Breast epithelium (tissue), 4 donors: ENCODE results near the gene STIL. TPM values are rescaled to one million over a fixed set of nuclear protein-coding genes. Genes with fewer than 3 reads are reported as not detected.
A peak's percentile ranks its signal among the peaks of the same experiment; 100 is the strongest.

ENCODE experiments used
- DNase-seq, 2 donors: peaks; one replicate each; pipeline ENCODE4 v3.0.0-alpha.2; 2019; ENCODE audit warnings: low spot score in 2 of 2
- H3K27ac ChIP-seq, 2 donors: fragments of 200-600 bp; sonication (generic) in 1 of 2; one replicate each; pipeline ENCODE4 v1.5.1; 2016 to 2019; ENCODE audit warnings: mild to moderate bottlenecking in 1 of 2
- H3K27me3 ChIP-seq, 2 donors: fragments of 200-600 bp; sonication (generic) in 1 of 2; one replicate each; pipeline versions ENCODE4 v1.5.1 to v1.6.0; 2017 to 2019; ENCODE audit warnings: control low read depth in 1 of 2, mild to moderate bottlenecking in 1 of 2
- H3K36me3 ChIP-seq: fragments of 200-600 bp; one replicate; pipeline ENCODE4 v1.5.1; 2019
- H3K4me1 ChIP-seq, 2 donors: fragments of 200-600 bp; sonication (generic); one replicate each; pipeline ENCODE4 v1.5.1; 2016 to 2019; ENCODE audit warnings: control low read depth in 1 of 2
- H3K4me3 ChIP-seq, 3 donors: fragments of 200-600 bp; sonication (generic); 1 replicate in 2 of 3; 2 replicates in 1 of 3; pipeline ENCODE4 v1.5.1; 2016 to 2019; ENCODE audit warnings: mild to moderate bottlenecking in 3 of 3, moderate library complexity in 2 of 3
- H3K9me3 ChIP-seq, 2 donors: fragments of 200-600 bp; sonication (generic) in 1 of 2; one replicate each; pipeline ENCODE4 v1.5.1; 2016 to 2019; ENCODE audit warnings: control low read depth in 1 of 2
- POLR2A ChIP-seq: fragments of 450-650 bp; IDR thresholded peaks from one replicate; pipeline ENCODE4 v1.6.1; 2016; ENCODE audit warnings: antibody characterized with exemption, mild to moderate bottlenecking, moderate library complexity
- POLR2AphosphoS5 ChIP-seq, 3 donors: sonication (generic); formaldehyde crosslinking; IDR thresholded peaks; one replicate each; pipeline ENCODE4 v1.6.1; 2017; ENCODE audit warnings: antibody characterized with exemption in 3 of 3
- intact Hi-C: fragments of 100-400 bp; cut with DNase I; formaldehyde crosslinking; loops from one replicate; pipeline ENCODE4 v1.15.1; 2023; ENCODE audit warnings: low total_unique reads
- total RNA-seq, 3 donors: library from RNA; depleted of rRNA; stranded (reverse); fragments of >200 nt; gene quantifications; one replicate each; pipeline ENCODE4 v1.1.0, GENCODE V29; 2016
- TF ChIP-seq, protein P1 (sequence below), 3 donors: fragments of 450-650 bp; IDR thresholded peaks; one replicate each; pipeline ENCODE4 v1.5.1; 2016 to 2017; ENCODE audit warnings: antibody characterized with exemption in 3 of 3, mild to moderate bottlenecking in 3 of 3, moderate library complexity in 3 of 3

Gene STIL
- total RNA-seq, 3 donors from 2014 or later, result 2.3 to 4.8 (median 3.2) TPM

DNA sequence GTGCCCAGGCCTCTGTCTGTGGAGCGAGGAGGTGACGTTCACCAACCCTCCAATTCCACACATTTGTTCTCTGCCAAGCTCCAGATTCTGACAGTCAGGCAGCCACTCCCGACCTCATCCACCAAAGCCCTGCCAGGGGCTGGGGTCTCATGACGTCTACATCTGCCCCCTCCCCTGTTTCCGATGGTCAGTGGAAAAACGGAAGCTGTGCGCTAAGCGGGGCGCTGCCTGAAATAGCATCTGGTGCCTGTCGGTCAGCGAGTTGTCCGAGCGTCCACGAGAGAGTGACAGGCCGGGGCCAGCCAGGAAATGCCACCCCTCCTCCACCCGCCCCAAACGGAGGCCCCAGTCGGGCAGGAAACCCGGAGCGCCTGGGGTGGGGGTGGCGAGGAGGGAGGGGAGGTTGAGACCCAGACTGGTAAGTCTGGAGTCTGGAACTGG is 78.7 kb downstream of the STIL start:
- DNase-seq, result no peak
- TF ChIP-seq POLR2AphosphoS5 (IDR thresholded peaks at IDR 0.05), result no peak
- TF ChIP-seq POLR2A, result no peak
- TF ChIP-seq, protein P1, sequence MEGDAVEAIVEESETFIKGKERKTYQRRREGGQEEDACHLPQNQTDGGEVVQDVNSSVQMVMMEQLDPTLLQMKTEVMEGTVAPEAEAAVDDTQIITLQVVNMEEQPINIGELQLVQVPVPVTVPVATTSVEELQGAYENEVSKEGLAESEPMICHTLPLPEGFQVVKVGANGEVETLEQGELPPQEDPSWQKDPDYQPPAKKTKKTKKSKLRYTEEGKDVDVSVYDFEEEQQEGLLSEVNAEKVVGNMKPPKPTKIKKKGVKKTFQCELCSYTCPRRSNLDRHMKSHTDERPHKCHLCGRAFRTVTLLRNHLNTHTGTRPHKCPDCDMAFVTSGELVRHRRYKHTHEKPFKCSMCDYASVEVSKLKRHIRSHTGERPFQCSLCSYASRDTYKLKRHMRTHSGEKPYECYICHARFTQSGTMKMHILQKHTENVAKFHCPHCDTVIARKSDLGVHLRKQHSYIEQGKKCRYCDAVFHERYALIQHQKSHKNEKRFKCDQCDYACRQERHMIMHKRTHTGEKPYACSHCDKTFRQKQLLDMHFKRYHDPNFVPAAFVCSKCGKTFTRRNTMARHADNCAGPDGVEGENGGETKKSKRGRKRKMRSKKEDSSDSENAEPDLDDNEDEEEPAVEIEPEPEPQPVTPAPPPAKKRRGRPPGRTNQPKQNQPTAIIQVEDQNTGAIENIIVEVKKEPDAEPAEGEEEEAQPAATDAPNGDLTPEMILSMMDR (IDR thresholded peaks at IDR 0.05), result no peak
- Histone ChIP-seq H3K4me1 (peaks cover 0 to 7% of the 10 kb centered on the region in 2 donors), H3K27ac (peak overlapping the region in 1 of 2 donors; percentile 19), H3K4me3 (peak overlapping the region in 1 of 3 donors; percentile 5), H3K27me3 (peaks cover 6 to 33% of the 10 kb centered on the region in 2 donors), H3K9me3 (no peaks in the 10 kb centered on the region), H3K36me3 (no peaks in the 10 kb centered on the region)
- intact Hi-C loops, result no loop called here

DNA sequence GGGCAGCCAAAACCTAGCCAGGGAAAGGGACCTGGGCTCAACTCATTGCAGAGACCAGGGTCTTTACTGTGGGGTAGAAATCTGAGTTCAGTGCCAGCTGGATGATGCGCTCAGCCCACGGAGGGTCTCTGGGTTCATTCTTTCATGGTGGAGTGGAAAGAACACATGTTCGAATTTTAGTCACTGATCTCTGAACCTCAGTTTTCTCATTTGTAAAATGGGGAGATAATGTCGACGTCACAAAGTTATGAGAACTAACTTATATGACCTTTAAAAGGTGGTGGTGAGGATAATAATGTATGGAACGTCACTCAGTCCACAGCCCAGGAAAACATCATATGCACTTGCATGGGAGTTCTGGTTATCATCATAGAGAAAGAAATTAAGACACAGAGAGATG is 80.8 kb downstream of the STIL start:
- H3K4me3 ChIP-seq, result no peak overlapping the region
- no peak for DNase-seq
- peaks cover 0 to 7% of the 10 kb centered on the region in 2 donors for H3K4me1 ChIP-seq
- no peak overlapping the region for H3K27ac ChIP-seq
- intact Hi-C loops, result no loop called here
- H3K9me3 ChIP-seq, result no peaks in the 10 kb centered on the region
- H3K36me3 ChIP-seq, result no peaks in the 10 kb centered on the region
- TF ChIP-seq POLR2AphosphoS5 (IDR thresholded peaks at IDR 0.05), result no peak
- TF ChIP-seq, protein P1 (IDR thresholded peaks at IDR 0.05), result no peak
- TF ChIP-seq POLR2A, result no peak
- peaks cover 6 to 54% of the 10 kb centered on the region in 2 donors for H3K27me3 ChIP-seq

GRCh38 chr1:47232187-47232874 is 81.6 kb downstream of the STIL start, which contains the start of gene TAL1:
TAL1 (minus strand) TSS chr1:47232225; CDS start chr1:47225888, 6,337 bp downstream.
- no peaks in the 10 kb centered on the region for H3K36me3 ChIP-seq
- TF ChIP-seq POLR2A (no peak), POLR2AphosphoS5 (IDR thresholded peaks at IDR 0.05) (no peak)
- TF ChIP-seq, protein P1 (IDR thresholded peaks at IDR 0.05), result no peak
- H3K4me3 ChIP-seq, result peak within 1 kb of the TSS; percentile 36 to 61 (median 44)
- no peaks in the 10 kb centered on the region for H3K9me3 ChIP-seq
- no peak for DNase-seq
- peak within 1 kb of the TSS; percentile 25 to 77 for H3K27ac ChIP-seq
- peaks cover 6 to 63% of the 10 kb centered on the region in 2 donors for H3K27me3 ChIP-seq
- intact Hi-C loops, result no loop called here
- H3K4me1 ChIP-seq, result peaks cover 0 to 7% of the 10 kb centered on the region in 2 donors

- DNase-seq, result no peak
- Histone ChIP-seq H3K4me1 (peaks cover 0 to 7% of the 10 kb centered on the region in 2 donors), H3K4me3 (peak overlapping the region; percentile 36 to 61 (median 44)), H3K9me3 (no peaks in the 10 kb centered on the region), H3K27me3 (peaks cover 6 to 71% of the 10 kb centered on the region in 2 donors), H3K27ac (peak overlapping the region; percentile 25 to 77), H3K36me3 (no peaks in the 10 kb centered on the region)
- intact Hi-C loops, result no loop called here
- peak; percentile 80 to 87 (median 85) for TF ChIP-seq POLR2AphosphoS5 (IDR thresholded peaks at IDR 0.05)
- TF ChIP-seq POLR2A, result no peak
- TF ChIP-seq, protein P1 (IDR thresholded peaks at IDR 0.05), result no peak
These were observed 82.4 kb downstream of the STIL start for GRCh38 chr1:47231301-47232186.
